Astrocyte (in vitro differentiated cells and primary cell): Measurements from ENCODE around the gene PPP2R2C.

Experiments
- CTCF ChIP-seq: IDR thresholded peaks from 2 replicates; pipeline ENCODE4 v1.5.1; 2011; ENCODE audit warnings: low read depth, mild to moderate bottlenecking, inconsistent platforms, low read length, moderate library complexity; ENCODE audit not compliant: insufficient read depth
- EZH2 ChIP-seq: IDR thresholded peaks from 2 replicates; pipeline ENCODE4 v1.6.1; 2012; ENCODE audit warnings: mild to moderate bottlenecking, low read length, inconsistent platforms; ENCODE audit not compliant: insufficient read depth

- TF ChIP-seq CTCF (no peak), EZH2 (no peak)
These were observed 34.9 kb upstream of the PPP2R2C start for GRCh38 chr4:6507345-6507744.
